K562 (cell line): ENCODE measurements around the gene RUNX1. TPM values are rescaled to one million over a fixed set of nuclear protein-coding genes. Genes with fewer than 3 reads are reported as not detected.

ENCODE experiments used
- ATAC-seq: fragments of 200-7000 bp; cut with Tn5 transposase; 3 replicates; pipeline ENCODE4 v1.9.1; 2020; ENCODE audit warnings: moderate library complexity
- BruUV-seq: library from RNA; stranded (reverse); fragments of 400-500 nt; replicated peaks from 2 replicates; lab custom pipeline; 2021; lab: Mats Ljungman, UMichigan
- CTCF ChIA-PET: fragments of 300-600 bp; formaldehyde crosslinking; extraction: SDS; loops from one replicate; lab custom pipeline; 2021; ENCODE audit warnings: low intra/inter-chr PET ratio; lab: Yijun Ruan, JAX
- POLR2A ChIA-PET: fragments of 300-600, 350-650 bp; sonication (Branson Sonifier 250); formaldehyde crosslinking; extraction: SDS; loops from one replicate; lab custom pipeline; 2021; ENCODE audit warnings: antibody characterized with exemption, inconsistent platforms; lab: Yijun Ruan, JAX
- DNase-seq, 4 experiments: peaks; one replicate each; pipeline versions ENCODE4 v3.0.0 to v3.0.0-alpha.2; 2011 to 2018; ENCODE audit warnings: low spot score in 3 of 4, mixed read lengths in 3 of 4; ENCODE audit errors: extremely low read depth in 1 of 4
- FAIRE-seq: peaks from 2 replicates; lab custom pipeline; 2011; peaks lifted over from hg19 to GRCh38; lab: Jason Lieb, UNC
- H2AFZ ChIP-seq: 2 replicates; pipeline ENCODE4 v1.6.0; 2011; ENCODE audit warnings: low read depth, low read length, control low read depth, inconsistent platforms
- H3K27ac ChIP-seq: fragments of 200-600 bp; 3 replicates; pipeline ENCODE4 v1.8.0; 2011; ENCODE audit warnings: low read depth, mild to moderate bottlenecking, control low read depth, inconsistent platforms, low read length, moderate library complexity, mixed read lengths; ENCODE audit errors: extremely low read depth
- H3K27me3 ChIP-seq, 2 experiments: fragments of 300-600 bp in 1 of 2; 2 replicates in 1 of 2; 3 replicates in 1 of 2; pipeline versions ENCODE4 v1.6.0 to v1.8.0; 2011; ENCODE audit warnings: inconsistent platforms in 2 of 2, low read length in 2 of 2, mild to moderate bottlenecking in 1 of 2, mixed read lengths in 1 of 2, moderate library complexity in 1 of 2; ENCODE audit not compliant: control insufficient read depth in 2 of 2, insufficient read depth in 2 of 2
- H3K36me3 ChIP-seq: fragments of 300-600 bp; 3 replicates; pipeline ENCODE4 v1.8.0; 2011; ENCODE audit warnings: mild to moderate bottlenecking, low read length, inconsistent platforms; ENCODE audit not compliant: control insufficient read depth, insufficient read depth
- H3K4me1 ChIP-seq, 2 experiments: fragments of 200-600 bp in 1 of 2; replicated peaks in 1 of 2; 2 replicates in 1 of 2; 3 replicates in 1 of 2; pipeline versions ENCODE4 v1.5.1 to v1.8.0; 2011; ENCODE audit warnings: inconsistent platforms in 2 of 2, low read length in 2 of 2, mild to moderate bottlenecking in 1 of 2, mixed read lengths in 1 of 2, moderate library complexity in 1 of 2; ENCODE audit not compliant: control insufficient read depth in 2 of 2, insufficient read depth in 2 of 2
- H3K4me2 ChIP-seq: 2 replicates; pipeline ENCODE4 v1.6.1; 2011; ENCODE audit warnings: low read length, control low read depth, inconsistent platforms, mixed read lengths; ENCODE audit not compliant: insufficient read depth
- H3K4me3 ChIP-seq: fragments of 200-600 bp; sonication (generic), shearing (Covaris generic); 2 replicates; pipeline ENCODE4 v1.5.1; 2016; ENCODE audit warnings: control low read depth, inconsistent platforms
- H3K79me2 ChIP-seq: fragments of 200-600 bp; 3 replicates; pipeline ENCODE4 v1.8.0; 2011; ENCODE audit warnings: low read length, inconsistent platforms; ENCODE audit not compliant: control insufficient read depth, insufficient read depth
- H3K9ac ChIP-seq, 2 experiments: 2 replicates each; pipeline versions ENCODE4 v1.6.0 to v1.6.1; 2011; ENCODE audit warnings: low read depth in 2 of 2, low read length in 2 of 2, control low read depth in 1 of 2, inconsistent platforms in 1 of 2, mild to moderate bottlenecking in 1 of 2, mixed read lengths in 1 of 2; ENCODE audit not compliant: insufficient read depth in 1 of 2
- H3K9me1 ChIP-seq: one replicate; pipeline ENCODE4 v1.6.0; 2011; ENCODE audit warnings: inconsistent platforms, mild to moderate bottlenecking, low read length, moderate library complexity; ENCODE audit not compliant: control insufficient read depth, insufficient read depth
- H3K9me3 ChIP-seq: replicated peaks from 2 replicates; pipeline ENCODE4 v1.5.1; 2011; ENCODE audit warnings: low read depth, low read length, inconsistent platforms; ENCODE audit not compliant: control insufficient read depth, insufficient read depth
- H4K20me1 ChIP-seq: replicated peaks from 2 replicates; pipeline ENCODE4 v1.6.1; 2011; ENCODE audit warnings: low read length, inconsistent platforms, mixed read lengths; ENCODE audit not compliant: control insufficient read depth, insufficient read depth
- ARID1B ChIP-seq: fragments of 450-650 bp; IDR thresholded peaks from 2 replicates; pipeline ENCODE4 v1.6.1; 2016; ENCODE audit warnings: antibody characterized with exemption, mild to moderate bottlenecking, inconsistent platforms
- CBFA2T3 ChIP-seq: fragments of 450-650 bp; IDR thresholded peaks from 2 replicates; pipeline ENCODE4 v1.6.1; 2017
- DPF2 ChIP-seq: fragments of 450-650 bp; IDR thresholded peaks from 2 replicates; pipeline ENCODE4 v1.6.1; 2016
- EP400 ChIP-seq: fragments of 450-650 bp; IDR thresholded peaks from 2 replicates; pipeline ENCODE4 v1.6.1; 2017; ENCODE audit warnings: antibody characterized with exemption, mild to moderate bottlenecking, moderate library complexity
- ESRRA ChIP-seq: fragments of 450-650 bp; IDR thresholded peaks from 2 replicates; pipeline ENCODE4 v1.6.1; 2014; ENCODE audit warnings: low read depth, mild to moderate bottlenecking, moderate library complexity, borderline replicate concordance
- HMBOX1 ChIP-seq: sonication (generic); IDR thresholded peaks from 2 replicates; pipeline ENCODE4 v1.6.1; 2016
- PHB2 ChIP-seq: fragments of 450-650 bp; IDR thresholded peaks from 2 replicates; pipeline ENCODE4 v1.6.1; 2017; ENCODE audit warnings: low read depth
- PRPF4 ChIP-seq: fragments of 200-400 bp; formaldehyde crosslinking; IDR thresholded peaks from one replicate; pipeline ENCODE4 v1.6.1; 2017; ENCODE audit warnings: low read length, low read depth, mild to moderate bottlenecking; ENCODE audit not compliant: insufficient read depth, poor library complexity, severe bottlenecking
- PTTG1 ChIP-seq: fragments of 450-650 bp; IDR thresholded peaks from 2 replicates; pipeline ENCODE4 v1.6.1; 2016; ENCODE audit warnings: low read depth, mild to moderate bottlenecking, missing genetic modification characterization, missing compliant biosample characterization
- TAL1 ChIP-seq: fragments of 450-650 bp; IDR thresholded peaks from 2 replicates; pipeline ENCODE4 v1.6.1; 2016; ENCODE audit warnings: mild to moderate bottlenecking
- ZBTB5 ChIP-seq: fragments of 450-650 bp; IDR thresholded peaks from 2 replicates; pipeline ENCODE4 v1.6.1; 2017; ENCODE audit warnings: antibody characterized with exemption
- ZKSCAN3 ChIP-seq: fragments of 250-450 bp; sonication (Bioruptor Pico); IDR thresholded peaks from 2 replicates; pipeline ENCODE4 v1.4.0; 2020
- in situ Hi-C: fragments of 300-500 bp; cut with MboI; formaldehyde crosslinking; loops from 4 replicates; pipeline ENCODE4 v1.15.0; 2018; ENCODE audit warnings: inconsistent platforms, mixed read lengths
- intact Hi-C: fragments of 100-400 bp; cut with micrococcal nuclease; formaldehyde crosslinking; loops from 2 replicates; pipeline ENCODE4 v1.14.2; 2022
- polyA plus RNA-seq, 8 experiments: library from polyadenylated mRNA; depleted of rRNA in 4 of 8; stranded (reverse) in 5 of 8; unstranded in 3 of 8; fragments of >200 nt; fragmentation: Nextera tagmentation in 2 of 8; fragmentation: Illumina TruSeq in 1 of 8; extraction: Ambion mirVana in 2 of 8; extraction: Trizol in 1 of 8; gene quantifications; 2 replicates each; pipeline versions ENCODE4 v1.2.1 to v1.2.3, GENCODE V29; 2011 to 2014; ENCODE audit warnings: inconsistent platforms in 1 of 8, missing spikeins in 1 of 8
- total RNA-seq, 7 experiments: library from RNA; depleted of rRNA in 6 of 7; stranded (reverse); fragments of >200 nt in 6 of 7; fragmentation: Illumina TruSeq in 2 of 7; extraction: Trizol in 2 of 7; gene quantifications; 2 replicates each; pipeline versions ENCODE4 v1.2.1 to v1.2.3, GENCODE V29; 2011 to 2021; ENCODE audit warnings: low replicate concordance in 1 of 7

The RUNX1 gene
- total and polyA plus RNA-seq, 9 of the 15 experiments (the other 6 are each of a cell fraction or from before 2014, with no cell fraction given) = 2.2 to 68.6 (median 17.8) TPM

- TF ChIP-seq ESRRA (no peak), DPF2 (peak; percentile 13; the same call in 1 of the 2 replicates), EP400 (no peak), TAL1 (peak; percentile 28; the same call in 1 of the 2 replicates), PHB2 (no peak), PTTG1 (tag) (no peak), ARID1B (peak; percentile 37; the same call in 1 of the 2 replicates), HMBOX1 (peak; percentile 71), PRPF4 (no peak), ZKSCAN3 (no peak), ZBTB5 (no peak), CBFA2T3 (peak; percentile 35)
- H3K79me2 ChIP-seq = no peaks in the 10 kb centered on the region
- no peaks in the 10 kb centered on the region for H4K20me1 ChIP-seq
- no peaks in the 10 kb centered on the region for H3K27me3 ChIP-seq
- 0 out of 2 replicates have a peak overlapping the region, but pooled peaks have one; percentile 3 for H2AFZ ChIP-seq
- no peak overlapping the region for H3K27ac ChIP-seq
- H3K4me1 ChIP-seq = peaks cover 8 to 28% of the 10 kb centered on the region in 2 experiments
- CTCF ChIA-PET = no interaction called here
- no peak overlapping the region for H3K4me2 ChIP-seq
- intact Hi-C loops = loop anchor here (5.0 kb wide), 2 partner anchors 47 to 67 kb away; no protein-coding TSS in a partner anchor
- H3K9me3 ChIP-seq = no peaks in the 10 kb centered on the region
- in situ Hi-C loops = no loop called here
- no peak for FAIRE-seq
- no peak for DNase-seq
- no TSS peak for BruUV-seq
- no peak for ATAC-seq
- H3K9ac ChIP-seq = no peak overlapping the region
- POLR2A ChIA-PET = interaction anchor here (0.8 to 2.2 kb wide), 6 partner anchors 12 to 149 kb away, joined by 3 to 11 read pairs (median 4); no protein-coding TSS in a partner anchor
- H3K4me3 ChIP-seq = no peak overlapping the region
- H3K9me1 ChIP-seq = no peaks in the 10 kb centered on the region
- H3K36me3 ChIP-seq = no peaks in the 10 kb centered on the region
Observed at GRCh38 chr21:34953950-34954349, 95.2 kb downstream of the RUNX1 start.
